GM23338 (cell line): Measurements from ENCODE around the gene KCTD1. TPM values are rescaled to one million over a fixed set of nuclear protein-coding genes. Genes with fewer than 3 reads are reported as not detected.

ENCODE experiments used
- ATAC-seq: fragments of 200-7000 bp; cut with Tn5 transposase; 3 replicates; pipeline ENCODE4 v1.9.1; 2020
- DNase-seq: peaks from one replicate; pipeline ENCODE4 v3.0.0-alpha.2; 2015; ENCODE audit warnings: low spot score
- H2AFZ ChIP-seq: fragments of 200-600 bp; sonication (generic); 2 replicates; pipeline ENCODE4 v1.8.0; 2016; ENCODE audit warnings: antibody characterized with exemption, mild to moderate bottlenecking, moderate library complexity
- H3F3A ChIP-seq: fragments of 200-600 bp; sonication (generic); replicated peaks from 2 replicates; pipeline ENCODE4 v1.8.0; 2017; ENCODE audit warnings: antibody characterized with exemption, mixed run types, low read depth
- H3K27ac ChIP-seq: fragments of 200-600 bp; sonication (generic); 2 replicates; pipeline ENCODE4 v1.6.1; 2016; ENCODE audit warnings: low read depth
- H3K27me3 ChIP-seq: fragments of 200-600 bp; sonication (generic); 2 replicates; pipeline ENCODE4 v1.8.0; 2016; ENCODE audit warnings: mild to moderate bottlenecking, mixed run types, moderate library complexity; ENCODE audit not compliant: insufficient read depth
- H3K36me3 ChIP-seq: fragments of 200-600 bp; sonication (generic); 2 replicates; pipeline ENCODE4 v1.8.0; 2016; ENCODE audit warnings: mild to moderate bottlenecking; ENCODE audit not compliant: insufficient read depth
- H3K4me1 ChIP-seq: fragments of 200-600 bp; sonication (generic); 2 replicates; pipeline ENCODE4 v1.8.0; 2016; ENCODE audit warnings: mild to moderate bottlenecking, moderate library complexity; ENCODE audit not compliant: insufficient read depth
- H3K4me2 ChIP-seq: fragments of 200-600 bp; sonication (generic); 2 replicates; pipeline ENCODE4 v1.7.1; 2017; ENCODE audit warnings: mixed run types
- H3K4me3 ChIP-seq: fragments of 200-600 bp; sonication (generic); 2 replicates; pipeline ENCODE4 v1.6.1; 2016; ENCODE audit warnings: mixed run types
- H3K79me2 ChIP-seq: fragments of 200-600 bp; sonication (generic); replicated peaks from 2 replicates; pipeline ENCODE4 v1.8.0; 2017; ENCODE audit warnings: mild to moderate bottlenecking; ENCODE audit not compliant: insufficient read depth
- H3K9me2 ChIP-seq: fragments of 200-600 bp; sonication (generic); 2 replicates; pipeline ENCODE4 v1.8.0; 2017; ENCODE audit not compliant: insufficient read depth
- H4K20me1 ChIP-seq: fragments of 200-600 bp; sonication (generic); replicated peaks from 2 replicates; pipeline ENCODE4 v1.8.0; 2017; ENCODE audit warnings: mild to moderate bottlenecking; ENCODE audit not compliant: insufficient read depth
- H3K27ac Mint-ChIP-seq: 2 replicates; pipeline ENCODE4 v1.8.0; 2020; ENCODE audit warnings: inconsistent platforms, mild to moderate bottlenecking, moderate library complexity, mixed read lengths
- H3K27me3 Mint-ChIP-seq: 3 replicates; pipeline ENCODE4 v1.8.0; 2022; ENCODE audit warnings: low read depth, mild to moderate bottlenecking, moderate library complexity, mixed read lengths, inconsistent platforms; ENCODE audit not compliant: insufficient read depth, poor library complexity
- H3K36me3 Mint-ChIP-seq: 3 replicates; pipeline ENCODE4 v1.8.0; 2021; ENCODE audit warnings: low read depth, mild to moderate bottlenecking, inconsistent platforms, moderate library complexity, mixed read lengths
- H3K4me1 Mint-ChIP-seq: 3 replicates; pipeline ENCODE4 v1.8.0; 2020; ENCODE audit warnings: mild to moderate bottlenecking, inconsistent platforms, mixed read lengths
- H3K4me3 Mint-ChIP-seq: 3 replicates; pipeline ENCODE4 v1.8.0; 2021; ENCODE audit warnings: moderate library complexity, mild to moderate bottlenecking, inconsistent platforms, mixed read lengths
- H3K9me3 Mint-ChIP-seq: 3 replicates; pipeline ENCODE4 v1.8.0; 2020; ENCODE audit warnings: moderate library complexity, mild to moderate bottlenecking, inconsistent platforms, mixed read lengths
- CREB1 ChIP-seq: fragments of 250-450 bp; sonication (Bioruptor Pico); IDR thresholded peaks from 2 replicates; pipeline ENCODE4 v1.5.0; 2020; ENCODE audit warnings: low read depth, mild to moderate bottlenecking, moderate library complexity
- EZH2 ChIP-seq: fragments of 200-600 bp; sonication (generic); IDR thresholded peaks from one replicate; pipeline ENCODE4 v1.8.0; 2017; ENCODE audit warnings: antibody characterized with exemption, mild to moderate bottlenecking, low read depth; ENCODE audit not compliant: unreplicated experiment
- EZH2phosphoT487 ChIP-seq: fragments of 200-600 bp; sonication (generic); IDR thresholded peaks from one replicate; pipeline ENCODE4 v1.8.1; 2018; ENCODE audit warnings: antibody characterized with exemption; ENCODE audit not compliant: unreplicated experiment
- JUNB ChIP-seq: IDR thresholded peaks from one replicate; pipeline ENCODE4 v1.6.1; 2016; ENCODE audit warnings: antibody characterized with exemption; ENCODE audit not compliant: unreplicated experiment
- NANOG ChIP-seq: IDR thresholded peaks from 2 replicates; pipeline ENCODE4 v1.6.1; 2016; ENCODE audit warnings: antibody characterized with exemption, borderline replicate concordance
- STAT1 ChIP-seq: IDR thresholded peaks from one replicate; pipeline ENCODE4 v1.6.1; 2016; ENCODE audit warnings: antibody characterized with exemption; ENCODE audit not compliant: unreplicated experiment
- ZNF114 ChIP-seq: fragments of 250-450 bp; sonication (Bioruptor Pico); IDR thresholded peaks from 2 replicates; pipeline ENCODE4 v1.5.0; 2020; ENCODE audit warnings: mild to moderate bottlenecking, moderate library complexity
- ZNF331 ChIP-seq: fragments of 250-450 bp; sonication (Bioruptor Pico); IDR thresholded peaks from 2 replicates; pipeline ENCODE4 v1.5.0; 2020; ENCODE audit warnings: low read depth, mild to moderate bottlenecking, moderate library complexity
- polyA plus RNA-seq: library from polyadenylated mRNA; unstranded; fragments of >200 nt; fragmentation: Nextera tagmentation; extraction: Ambion mirVana; gene quantifications from 2 replicates; pipeline ENCODE4 v1.2.1, GENCODE V29; 2016
- total RNA-seq: library from RNA; depleted of rRNA; stranded (reverse); fragments of >200 nt; shearing (Covaris generic); gene quantifications from 2 replicates; pipeline ENCODE4 v1.2.3, GENCODE V29; 2014
- TF ChIP-seq, protein P1 (sequence below): IDR thresholded peaks from one replicate; pipeline ENCODE4 v1.6.1; 2018; ENCODE audit warnings: antibody characterized with exemption; ENCODE audit not compliant: unreplicated experiment
- TF ChIP-seq, protein P2 (sequence below), 2 experiments: fragments of 200-600 bp in 1 of 2; sonication (generic) in 1 of 2; conservative IDR thresholded peaks; 2 replicates each; pipeline versions ENCODE4 v1.5.1 to v1.6.1; 2016 to 2017; ENCODE audit warnings: antibody characterized with exemption in 2 of 2, low read depth in 2 of 2, mild to moderate bottlenecking in 2 of 2, moderate library complexity in 1 of 2
- TF ChIP-seq, protein P3 (sequence below): IDR thresholded peaks from 2 replicates; pipeline ENCODE4 v1.6.1; 2016; ENCODE audit warnings: antibody characterized with exemption

KCTD1 gene
- total and polyA plus RNA-seq, 2 experiments from 2014 or later, result 7.1 to 20.5 TPM

DNA sequence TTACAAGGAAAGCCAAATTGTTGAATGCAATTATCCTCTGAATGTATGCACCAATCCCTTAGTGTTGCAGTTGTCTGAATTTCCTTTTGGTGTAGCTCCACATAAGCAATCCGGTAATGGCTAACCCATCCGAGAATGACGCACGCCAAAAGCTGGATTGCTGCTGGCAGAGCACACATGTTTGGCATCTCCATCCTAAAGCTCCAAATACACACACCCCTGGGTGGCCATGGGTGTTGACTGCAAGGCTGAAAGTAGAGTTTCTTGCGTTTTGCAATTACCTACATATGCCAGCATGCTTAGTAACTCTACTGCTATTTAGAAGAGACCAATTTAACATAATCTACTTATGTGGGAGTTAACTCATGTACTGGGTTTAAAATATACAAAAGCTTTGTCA, 53.1 kb downstream of the KCTD1 start:
- H3K79me2 ChIP-seq, result no peaks in the 10 kb centered on the region
- no peaks in the 10 kb centered on the region for H3K27me3 ChIP-seq
- no peak overlapping the region for H3K27ac Mint-ChIP-seq
- TF ChIP-seq JUNB (no peak), EZH2phosphoT487 (no peak), NANOG (no peak), EZH2 (no peak)
- TF ChIP-seq, protein P1, sequence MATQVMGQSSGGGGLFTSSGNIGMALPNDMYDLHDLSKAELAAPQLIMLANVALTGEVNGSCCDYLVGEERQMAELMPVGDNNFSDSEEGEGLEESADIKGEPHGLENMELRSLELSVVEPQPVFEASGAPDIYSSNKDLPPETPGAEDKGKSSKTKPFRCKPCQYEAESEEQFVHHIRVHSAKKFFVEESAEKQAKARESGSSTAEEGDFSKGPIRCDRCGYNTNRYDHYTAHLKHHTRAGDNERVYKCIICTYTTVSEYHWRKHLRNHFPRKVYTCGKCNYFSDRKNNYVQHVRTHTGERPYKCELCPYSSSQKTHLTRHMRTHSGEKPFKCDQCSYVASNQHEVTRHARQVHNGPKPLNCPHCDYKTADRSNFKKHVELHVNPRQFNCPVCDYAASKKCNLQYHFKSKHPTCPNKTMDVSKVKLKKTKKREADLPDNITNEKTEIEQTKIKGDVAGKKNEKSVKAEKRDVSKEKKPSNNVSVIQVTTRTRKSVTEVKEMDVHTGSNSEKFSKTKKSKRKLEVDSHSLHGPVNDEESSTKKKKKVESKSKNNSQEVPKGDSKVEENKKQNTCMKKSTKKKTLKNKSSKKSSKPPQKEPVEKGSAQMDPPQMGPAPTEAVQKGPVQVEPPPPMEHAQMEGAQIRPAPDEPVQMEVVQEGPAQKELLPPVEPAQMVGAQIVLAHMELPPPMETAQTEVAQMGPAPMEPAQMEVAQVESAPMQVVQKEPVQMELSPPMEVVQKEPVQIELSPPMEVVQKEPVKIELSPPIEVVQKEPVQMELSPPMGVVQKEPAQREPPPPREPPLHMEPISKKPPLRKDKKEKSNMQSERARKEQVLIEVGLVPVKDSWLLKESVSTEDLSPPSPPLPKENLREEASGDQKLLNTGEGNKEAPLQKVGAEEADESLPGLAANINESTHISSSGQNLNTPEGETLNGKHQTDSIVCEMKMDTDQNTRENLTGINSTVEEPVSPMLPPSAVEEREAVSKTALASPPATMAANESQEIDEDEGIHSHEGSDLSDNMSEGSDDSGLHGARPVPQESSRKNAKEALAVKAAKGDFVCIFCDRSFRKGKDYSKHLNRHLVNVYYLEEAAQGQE, result no peak
- ATAC-seq (no peak), DNase-seq (no peak)
- no peak overlapping the region for H2AFZ ChIP-seq
- peaks cover 2% of the 10 kb centered on the region for H3K4me1 Mint-ChIP-seq
- no peaks in the 10 kb centered on the region for H3K9me3 Mint-ChIP-seq
- no peak overlapping the region for H3K4me3 ChIP-seq
- no peaks in the 10 kb centered on the region for H3K9me2 ChIP-seq
- H4K20me1 ChIP-seq, result no peaks in the 10 kb centered on the region
- H3K27me3 Mint-ChIP-seq, result no peaks in the 10 kb centered on the region
- peaks cover 3% of the 10 kb centered on the region; the same call in 1 of the 3 replicates for H3K36me3 Mint-ChIP-seq
- H3K4me2 ChIP-seq, result no peak overlapping the region
- no peak overlapping the region for H3K4me3 Mint-ChIP-seq
- H3K4me1 ChIP-seq, result no peaks in the 10 kb centered on the region
- H3K36me3 ChIP-seq, result no peaks in the 10 kb centered on the region
- H3K27ac ChIP-seq, result no peak overlapping the region
- no peaks in the 10 kb centered on the region for H3F3A ChIP-seq

DNA sequence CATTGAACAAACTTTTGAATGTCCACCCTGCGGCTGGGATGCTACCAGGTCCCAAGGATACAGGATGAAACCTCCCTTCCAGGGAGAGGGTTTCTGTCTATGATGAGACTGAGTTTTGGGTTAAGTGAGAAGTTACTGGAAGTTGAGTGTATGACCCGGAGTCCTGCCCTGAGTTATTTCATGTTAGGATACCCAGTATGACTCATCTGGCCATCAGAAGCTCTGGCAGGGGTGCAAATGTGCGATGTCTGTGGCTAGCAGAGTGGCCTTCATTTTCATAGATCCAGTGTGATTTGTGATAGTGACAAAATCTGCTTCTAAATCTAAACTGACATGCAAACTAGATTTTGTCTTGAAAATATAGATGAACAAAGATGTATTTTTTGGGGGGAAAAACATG, 55.3 kb downstream of the KCTD1 start:
- H3K9me2 ChIP-seq, result no peaks in the 10 kb centered on the region
- Mint-ChIP-seq H3K27me3 (no peaks in the 10 kb centered on the region), H3K27ac (no peak overlapping the region), H3K9me3 (no peaks in the 10 kb centered on the region), H3K4me3 (no peak overlapping the region), H3K4me1 (peaks cover 2% of the 10 kb centered on the region), H3K36me3 (peaks cover 3% of the 10 kb centered on the region; the same call in 1 of the 3 replicates)
- H3K27ac ChIP-seq, result no peak overlapping the region
- no peak for DNase-seq
- H4K20me1 ChIP-seq, result no peaks in the 10 kb centered on the region
- H3K4me1 ChIP-seq, result no peaks in the 10 kb centered on the region
- H2AFZ ChIP-seq, result no peak overlapping the region
- no peaks in the 10 kb centered on the region for H3F3A ChIP-seq
- no peaks in the 10 kb centered on the region for H3K27me3 ChIP-seq
- no peaks in the 10 kb centered on the region for H3K36me3 ChIP-seq
- ATAC-seq, result no peak
- no peak overlapping the region for H3K4me2 ChIP-seq
- no peak overlapping the region for H3K4me3 ChIP-seq
- no peaks in the 10 kb centered on the region for H3K79me2 ChIP-seq
- TF ChIP-seq ZNF331 (CRISPR knock-in tag), result no peak
- TF ChIP-seq, protein P2, sequence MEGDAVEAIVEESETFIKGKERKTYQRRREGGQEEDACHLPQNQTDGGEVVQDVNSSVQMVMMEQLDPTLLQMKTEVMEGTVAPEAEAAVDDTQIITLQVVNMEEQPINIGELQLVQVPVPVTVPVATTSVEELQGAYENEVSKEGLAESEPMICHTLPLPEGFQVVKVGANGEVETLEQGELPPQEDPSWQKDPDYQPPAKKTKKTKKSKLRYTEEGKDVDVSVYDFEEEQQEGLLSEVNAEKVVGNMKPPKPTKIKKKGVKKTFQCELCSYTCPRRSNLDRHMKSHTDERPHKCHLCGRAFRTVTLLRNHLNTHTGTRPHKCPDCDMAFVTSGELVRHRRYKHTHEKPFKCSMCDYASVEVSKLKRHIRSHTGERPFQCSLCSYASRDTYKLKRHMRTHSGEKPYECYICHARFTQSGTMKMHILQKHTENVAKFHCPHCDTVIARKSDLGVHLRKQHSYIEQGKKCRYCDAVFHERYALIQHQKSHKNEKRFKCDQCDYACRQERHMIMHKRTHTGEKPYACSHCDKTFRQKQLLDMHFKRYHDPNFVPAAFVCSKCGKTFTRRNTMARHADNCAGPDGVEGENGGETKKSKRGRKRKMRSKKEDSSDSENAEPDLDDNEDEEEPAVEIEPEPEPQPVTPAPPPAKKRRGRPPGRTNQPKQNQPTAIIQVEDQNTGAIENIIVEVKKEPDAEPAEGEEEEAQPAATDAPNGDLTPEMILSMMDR (conservative IDR thresholded peaks at IDR 0.05; ENCODE audit: low read depth in 2 of 2), result no peak
- no peak for TF ChIP-seq ZNF114 (CRISPR knock-in tag)
- TF ChIP-seq EZH2phosphoT487, result no peak
- no peak for TF ChIP-seq STAT1
- no peak for TF ChIP-seq CREB1
- TF ChIP-seq JUNB, result no peak
- no peak for TF ChIP-seq EZH2
- no peak for TF ChIP-seq NANOG
- TF ChIP-seq, protein P3, sequence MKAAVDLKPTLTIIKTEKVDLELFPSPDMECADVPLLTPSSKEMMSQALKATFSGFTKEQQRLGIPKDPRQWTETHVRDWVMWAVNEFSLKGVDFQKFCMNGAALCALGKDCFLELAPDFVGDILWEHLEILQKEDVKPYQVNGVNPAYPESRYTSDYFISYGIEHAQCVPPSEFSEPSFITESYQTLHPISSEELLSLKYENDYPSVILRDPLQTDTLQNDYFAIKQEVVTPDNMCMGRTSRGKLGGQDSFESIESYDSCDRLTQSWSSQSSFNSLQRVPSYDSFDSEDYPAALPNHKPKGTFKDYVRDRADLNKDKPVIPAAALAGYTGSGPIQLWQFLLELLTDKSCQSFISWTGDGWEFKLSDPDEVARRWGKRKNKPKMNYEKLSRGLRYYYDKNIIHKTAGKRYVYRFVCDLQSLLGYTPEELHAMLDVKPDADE, result no peak
